ENCODE measurements around the gene SPIN1. TPM values are rescaled to one million over a fixed set of nuclear protein-coding genes. Genes with fewer than 3 reads are reported as not detected.

Gene SPIN1
- total and polyA plus RNA-seq, 8 donors: 17.8 to 53.4 (median 28.8) TPM

DNA sequence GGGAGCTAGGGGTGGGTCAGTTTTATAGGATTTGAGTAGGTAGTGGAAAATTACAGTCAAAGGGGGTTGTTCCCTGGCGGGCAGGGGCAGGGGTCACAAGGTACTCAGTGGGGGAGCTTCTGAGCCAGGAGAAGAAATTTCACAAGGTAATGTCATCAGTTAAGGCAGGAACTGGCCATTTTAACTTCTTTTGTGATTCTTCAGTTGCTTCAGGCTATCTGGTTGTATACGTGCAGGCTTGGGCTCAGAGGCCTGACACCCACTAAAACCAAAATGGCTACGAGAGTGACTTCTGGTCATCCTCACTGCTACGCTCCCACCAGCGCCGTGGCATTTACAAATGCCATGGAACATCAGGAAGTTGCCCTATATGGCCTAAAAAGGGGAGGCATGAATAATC, 126.0 kb downstream of the SPIN1 start:
- no peak for DNase-seq
- 90 to 92% methylated on average over 6 of the region's 6 CpGs for WGBS, 2 donors
- FAIRE-seq: no peak
- H3K4me1 ChIP-seq: no peaks in the 10 kb centered on the region
- no peaks in the 10 kb centered on the region for H3K27me3 ChIP-seq
- H3K4me3 ChIP-seq: no peak overlapping the region
- no peak for ATAC-seq
- H3K36me3 ChIP-seq: no peaks in the 10 kb centered on the region
- no peaks in the 10 kb centered on the region for H3K9me3 ChIP-seq
- intact Hi-C loops (cut with DNase I): no loop called here
- TF ChIP-seq, protein P1, sequence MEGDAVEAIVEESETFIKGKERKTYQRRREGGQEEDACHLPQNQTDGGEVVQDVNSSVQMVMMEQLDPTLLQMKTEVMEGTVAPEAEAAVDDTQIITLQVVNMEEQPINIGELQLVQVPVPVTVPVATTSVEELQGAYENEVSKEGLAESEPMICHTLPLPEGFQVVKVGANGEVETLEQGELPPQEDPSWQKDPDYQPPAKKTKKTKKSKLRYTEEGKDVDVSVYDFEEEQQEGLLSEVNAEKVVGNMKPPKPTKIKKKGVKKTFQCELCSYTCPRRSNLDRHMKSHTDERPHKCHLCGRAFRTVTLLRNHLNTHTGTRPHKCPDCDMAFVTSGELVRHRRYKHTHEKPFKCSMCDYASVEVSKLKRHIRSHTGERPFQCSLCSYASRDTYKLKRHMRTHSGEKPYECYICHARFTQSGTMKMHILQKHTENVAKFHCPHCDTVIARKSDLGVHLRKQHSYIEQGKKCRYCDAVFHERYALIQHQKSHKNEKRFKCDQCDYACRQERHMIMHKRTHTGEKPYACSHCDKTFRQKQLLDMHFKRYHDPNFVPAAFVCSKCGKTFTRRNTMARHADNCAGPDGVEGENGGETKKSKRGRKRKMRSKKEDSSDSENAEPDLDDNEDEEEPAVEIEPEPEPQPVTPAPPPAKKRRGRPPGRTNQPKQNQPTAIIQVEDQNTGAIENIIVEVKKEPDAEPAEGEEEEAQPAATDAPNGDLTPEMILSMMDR (IDR thresholded peaks at IDR 0.05): no peak
- H3K27ac ChIP-seq: no peak overlapping the region

DNA sequence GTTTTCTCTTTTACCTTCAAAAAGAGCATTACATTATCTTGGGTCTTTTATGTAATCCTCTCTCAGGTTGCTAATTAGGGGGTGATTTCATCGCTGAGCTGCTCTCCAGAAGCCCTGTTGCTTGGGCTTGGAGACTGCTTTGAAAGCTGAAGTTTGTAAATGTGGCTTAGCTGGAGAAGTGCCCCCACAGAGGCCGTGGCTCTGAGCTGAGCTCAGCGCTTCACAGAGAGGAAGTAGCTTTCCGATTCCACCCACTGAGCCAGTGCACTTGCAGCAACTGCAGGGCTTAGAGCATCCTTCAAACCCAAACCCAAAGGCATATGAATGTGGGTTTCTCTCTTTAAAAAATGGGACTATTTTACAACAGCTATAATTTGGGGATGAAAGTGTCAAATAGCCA, 133.1 kb downstream of the SPIN1 start:
- intact Hi-C loops (cut with DNase I): no loop called here
- ATAC-seq: peak in 1 of 4 donors; percentile 31
- Histone ChIP-seq H3K36me3 (no peaks in the 10 kb centered on the region), H3K4me3 (no peak overlapping the region), H3K27ac (no peak overlapping the region), H3K9me3 (no peaks in the 10 kb centered on the region), H3K4me1 (no peaks in the 10 kb centered on the region), H3K27me3 (no peaks in the 10 kb centered on the region)
- TF ChIP-seq, protein P1 (IDR thresholded peaks at IDR 0.05): no peak
- DNase-seq: no peak
- WGBS, 2 donors: 52 to 57% methylated on average over 4 of the region's 4 CpGs
- FAIRE-seq: no peak

DNA sequence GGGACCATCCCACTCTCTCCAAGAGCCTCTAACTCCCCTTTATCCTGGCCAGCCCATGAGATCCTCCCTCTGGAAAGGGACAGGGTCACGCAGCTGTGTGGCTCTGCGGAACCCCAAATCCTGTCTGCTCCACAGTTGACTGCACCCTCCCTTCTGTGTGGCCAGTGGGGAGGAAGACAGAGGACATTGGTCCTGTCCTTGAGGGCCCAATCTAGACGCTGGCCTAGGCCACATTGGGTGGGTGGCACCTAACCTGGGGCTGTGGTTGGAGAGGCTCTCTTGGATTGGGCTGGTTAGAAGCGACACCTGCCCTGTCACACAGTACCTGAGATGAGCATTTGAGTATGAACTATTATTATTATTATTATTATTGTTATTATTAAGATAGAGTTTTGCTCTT, 134.1 kb downstream of the SPIN1 start:
- H3K4me3 ChIP-seq: no peak overlapping the region
- no peaks in the 10 kb centered on the region for H3K36me3 ChIP-seq
- no peak overlapping the region for H3K27ac ChIP-seq
- 82 to 90% methylated on average over 4 of the region's 4 CpGs for WGBS, 2 donors
- TF ChIP-seq, protein P1 (IDR thresholded peaks at IDR 0.05): no peak
- no peaks in the 10 kb centered on the region for H3K27me3 ChIP-seq
- DNase-seq (no peak), FAIRE-seq (no peak), ATAC-seq (no peak)
- no peaks in the 10 kb centered on the region for H3K4me1 ChIP-seq
- intact Hi-C loops (cut with DNase I): no loop called here
- H3K9me3 ChIP-seq: no peaks in the 10 kb centered on the region

DNA sequence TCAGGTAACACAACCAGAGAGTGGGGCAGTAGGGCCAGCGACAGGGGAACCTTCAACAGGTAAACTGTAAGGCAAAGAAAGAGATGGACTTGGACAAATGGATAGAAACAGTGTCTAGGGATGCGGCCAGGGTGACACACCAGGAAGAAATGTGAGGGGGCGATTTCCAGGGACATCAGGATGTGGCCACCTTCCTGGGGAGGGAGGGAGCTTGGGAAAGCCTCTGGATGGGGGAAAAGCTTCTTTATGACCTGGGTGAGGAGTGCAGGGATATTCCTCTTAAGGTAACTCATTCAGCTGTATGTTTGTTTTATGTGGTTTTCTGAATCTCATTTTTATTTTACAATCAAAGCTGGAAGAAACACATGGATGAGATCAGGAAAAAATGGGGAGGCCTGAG, 134.8 kb downstream of the SPIN1 start:
- DNase-seq: no peak
- 81 to 84% methylated on average over 3 of the region's 3 CpGs for WGBS, 2 donors
- FAIRE-seq: no peak

DNA sequence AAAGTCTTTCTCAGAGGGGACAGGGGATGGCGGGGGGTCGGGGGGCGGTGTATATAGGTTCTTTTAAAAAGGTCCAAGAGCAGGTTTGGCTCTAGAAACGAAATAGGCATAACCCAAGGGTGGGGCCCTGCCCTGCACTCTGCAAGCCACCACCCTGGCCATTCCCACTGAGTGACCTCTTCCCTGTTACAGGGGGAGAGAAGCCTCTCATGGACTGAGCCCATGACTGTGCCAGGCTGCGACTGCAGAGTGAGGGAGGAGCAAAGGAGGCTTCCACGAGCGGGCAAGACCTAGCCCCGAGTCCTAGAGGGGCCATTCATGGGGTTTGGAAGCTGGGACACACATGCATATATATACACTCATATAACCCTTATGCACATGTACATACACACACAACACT, 136.7 kb downstream of the SPIN1 start:
- TF ChIP-seq, protein P1 (IDR thresholded peaks at IDR 0.05): no peak
- Histone ChIP-seq H3K4me3 (no peak overlapping the region), H3K36me3 (no peaks in the 10 kb centered on the region), H3K4me1 (no peaks in the 10 kb centered on the region), H3K27ac (no peak overlapping the region), H3K27me3 (no peaks in the 10 kb centered on the region), H3K9me3 (no peaks in the 10 kb centered on the region)
- FAIRE-seq (no peak), DNase-seq (no peak), ATAC-seq (no peak)
- 67 to 78% methylated on average over 8 of the region's 8 CpGs for WGBS, 2 donors
- intact Hi-C loops (cut with DNase I): no loop called here

More for the DNA sequence above, 134.8 kb downstream of the SPIN1 start:
- H3K27me3 ChIP-seq: no peaks in the 10 kb centered on the region
- ATAC-seq: peak in 1 of 4 donors; percentile 36
- TF ChIP-seq, protein P1 (IDR thresholded peaks at IDR 0.05): no peak
- intact Hi-C loops (cut with DNase I): no loop called here
- H3K4me1 ChIP-seq: no peaks in the 10 kb centered on the region
- no peaks in the 10 kb centered on the region for H3K9me3 ChIP-seq
- H3K36me3 ChIP-seq: no peaks in the 10 kb centered on the region
- H3K27ac ChIP-seq: no peak overlapping the region
- H3K4me3 ChIP-seq: no peak overlapping the region
